ENCODE data around the gene ZNF20. TPM values are rescaled to one million over a fixed set of nuclear protein-coding genes. Genes with fewer than 3 reads are reported as not detected.

The ZNF20 gene
- total and polyA plus RNA-seq, 2 donors (not counting 1 experiment from before 2014, with no cell fraction given), result 1.6 to 10.6 TPM

DNA sequence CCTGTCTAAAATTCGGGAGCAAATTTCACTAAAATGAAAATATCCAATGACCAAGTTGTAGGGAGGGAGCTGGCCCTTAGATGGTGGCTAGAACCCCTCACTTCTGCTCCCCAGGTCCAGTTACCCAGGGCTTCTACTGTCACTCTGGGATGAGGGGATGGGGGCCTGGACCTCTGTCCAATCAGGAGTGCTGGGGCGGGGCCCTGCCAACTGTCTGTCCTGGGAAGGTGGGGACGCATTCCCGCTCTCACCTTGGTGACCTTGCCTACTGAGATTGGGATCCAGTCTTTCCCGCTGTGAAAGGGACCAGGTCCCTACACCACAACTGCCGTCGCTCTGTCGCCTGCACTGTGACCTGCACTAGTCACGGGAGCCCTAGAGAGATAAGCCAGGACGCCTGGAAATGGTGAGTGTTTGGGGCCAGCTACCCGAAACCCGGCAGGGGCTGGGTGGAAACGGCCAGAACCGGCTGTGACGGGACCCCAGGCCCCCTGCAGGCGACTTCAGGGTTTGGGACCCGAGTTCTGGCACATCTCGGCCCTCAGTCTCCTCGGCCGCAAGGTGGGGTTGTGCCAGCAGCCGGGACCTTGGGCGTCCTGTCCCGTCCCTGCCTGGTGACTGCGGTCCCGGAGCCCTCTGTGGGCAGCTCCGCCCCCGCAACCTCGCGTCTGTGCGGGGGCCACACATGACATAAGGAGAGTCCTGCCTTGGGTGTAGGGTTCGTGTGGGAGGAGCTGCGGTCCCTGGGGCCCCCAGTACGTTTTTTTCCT, 22.8 kb downstream of the ZNF20 start:
- TF ChIP-seq EZH2 (IDR thresholded peaks at IDR 0.05; ENCODE audit: borderline replicate concordance, insufficient read depth, low read depth, low read length, poor library complexity, severe bottlenecking), result no peak
- TF ChIP-seq, protein P1, sequence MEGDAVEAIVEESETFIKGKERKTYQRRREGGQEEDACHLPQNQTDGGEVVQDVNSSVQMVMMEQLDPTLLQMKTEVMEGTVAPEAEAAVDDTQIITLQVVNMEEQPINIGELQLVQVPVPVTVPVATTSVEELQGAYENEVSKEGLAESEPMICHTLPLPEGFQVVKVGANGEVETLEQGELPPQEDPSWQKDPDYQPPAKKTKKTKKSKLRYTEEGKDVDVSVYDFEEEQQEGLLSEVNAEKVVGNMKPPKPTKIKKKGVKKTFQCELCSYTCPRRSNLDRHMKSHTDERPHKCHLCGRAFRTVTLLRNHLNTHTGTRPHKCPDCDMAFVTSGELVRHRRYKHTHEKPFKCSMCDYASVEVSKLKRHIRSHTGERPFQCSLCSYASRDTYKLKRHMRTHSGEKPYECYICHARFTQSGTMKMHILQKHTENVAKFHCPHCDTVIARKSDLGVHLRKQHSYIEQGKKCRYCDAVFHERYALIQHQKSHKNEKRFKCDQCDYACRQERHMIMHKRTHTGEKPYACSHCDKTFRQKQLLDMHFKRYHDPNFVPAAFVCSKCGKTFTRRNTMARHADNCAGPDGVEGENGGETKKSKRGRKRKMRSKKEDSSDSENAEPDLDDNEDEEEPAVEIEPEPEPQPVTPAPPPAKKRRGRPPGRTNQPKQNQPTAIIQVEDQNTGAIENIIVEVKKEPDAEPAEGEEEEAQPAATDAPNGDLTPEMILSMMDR (IDR thresholded peaks at IDR 0.05), result no peak
- H3K4me3 Mint-ChIP-seq, result no peak overlapping the region
- Histone ChIP-seq H4K20me1 (ENCODE audit: control insufficient read depth, insufficient read depth, low read length, poor library complexity, severe bottlenecking) (no peaks in the 10 kb centered on the region), H3K4me1 (ENCODE audit: control insufficient read depth in 2 of 2, insufficient read depth in 2 of 2, low read length in 2 of 2) (no peaks in the 10 kb centered on the region), H3K4me2 (replicated peaks; ENCODE audit: low read depth, low read length, poor library complexity, severe bottlenecking) (no peak overlapping the region), H3K9me3 (ENCODE audit: control extremely low read depth in 1 of 3, control insufficient read depth in 2 of 3, insufficient read depth in 1 of 3, low read length in 2 of 3) (peaks cover 0 to 4% (median 0%) of the 10 kb centered on the region in 3 donors), H3K9ac (ENCODE audit: low read length) (no peak overlapping the region), H3K36me3 (replicated peaks in 1 of 2; ENCODE audit: control extremely low read depth in 1 of 2, control insufficient read depth in 1 of 2, extremely low read depth in 1 of 2, insufficient read depth in 2 of 2, low read length in 1 of 2) (no peaks in the 10 kb centered on the region), H3K4me3 (ENCODE audit: control extremely low read depth in 1 of 5, extremely low read depth in 1 of 5, insufficient read depth in 1 of 5, low read depth in 2 of 5, low read length in 4 of 5) (no peak overlapping the region), H2AFZ (ENCODE audit: insufficient read depth, low read depth, low read length, poor library complexity, severe bottlenecking) (no peak overlapping the region), H3K79me2 (ENCODE audit: control insufficient read depth, insufficient read depth, low read length) (no peaks in the 10 kb centered on the region), H3K27me3 (replicated peaks in 1 of 4; ENCODE audit: control extremely low read depth in 1 of 4, control insufficient read depth in 3 of 4, insufficient read depth in 4 of 4, low read length in 3 of 4) (no peaks in the 10 kb centered on the region), H3K27ac (ENCODE audit: low read length in 2 of 2) (no peak overlapping the region)
- POLR2A ChIA-PET, result no interaction called here
- DNase-seq (no peak), ATAC-seq (ENCODE audit: low read depth) (no peak)
- 96% methylated on average over 29 of the region's 33 CpGs for WGBS (ENCODE audit: insufficient coverage)
- H3K4me1 Mint-ChIP-seq, result no peaks in the 10 kb centered on the region
- H3K9me3 Mint-ChIP-seq (ENCODE audit: insufficient read depth), result peaks cover 3% of the 10 kb centered on the region
- H3K27me3 Mint-ChIP-seq, result no peaks in the 10 kb centered on the region
- CTCF ChIA-PET, result interaction anchor here (0.6 kb wide), 1 partner anchor 86 kb away, joined by 4 read pairs; no protein-coding TSS in a partner anchor
- H3K27ac Mint-ChIP-seq, result no peak overlapping the region
- intact Hi-C loops (cut with micrococcal nuclease), result no loop called here

DNA sequence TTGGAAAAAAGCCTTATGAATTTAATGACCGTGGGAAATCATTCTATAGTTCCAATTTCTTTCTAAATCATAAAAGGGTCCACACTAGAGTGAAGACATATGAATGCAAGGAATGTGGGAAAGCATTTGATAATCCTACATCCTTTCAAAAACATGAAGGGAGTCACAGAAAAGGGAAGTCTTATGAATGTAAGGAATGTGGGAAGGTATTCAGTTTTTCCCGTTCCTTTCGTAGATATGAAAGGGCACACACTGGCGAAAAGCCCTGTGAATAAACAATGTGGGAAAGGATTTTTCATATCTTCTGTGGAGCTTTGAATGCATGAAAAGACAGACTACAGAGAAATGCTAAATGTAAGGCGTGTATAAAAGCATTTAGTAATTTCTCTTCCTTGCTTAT, 27.0 kb downstream of the ZNF20 start:
- no peak for DNase-seq
- Histone ChIP-seq H3K9ac (ENCODE audit: low read length) (no peak overlapping the region), H3K9me3 (ENCODE audit: control extremely low read depth in 1 of 3, control insufficient read depth in 2 of 3, insufficient read depth in 1 of 3, low read length in 2 of 3) (peaks cover 0 to 4% (median 0%) of the 10 kb centered on the region in 3 donors), H3K27me3 (replicated peaks in 1 of 4; ENCODE audit: control extremely low read depth in 1 of 4, control insufficient read depth in 3 of 4, insufficient read depth in 4 of 4, low read length in 3 of 4) (no peaks in the 10 kb centered on the region), H3K36me3 (replicated peaks in 1 of 2; ENCODE audit: control extremely low read depth in 1 of 2, control insufficient read depth in 1 of 2, extremely low read depth in 1 of 2, insufficient read depth in 2 of 2, low read length in 1 of 2) (no peaks in the 10 kb centered on the region), H3K4me2 (replicated peaks; ENCODE audit: low read depth, low read length, poor library complexity, severe bottlenecking) (no peak overlapping the region), H3K4me3 (ENCODE audit: control extremely low read depth in 1 of 5, extremely low read depth in 1 of 5, insufficient read depth in 1 of 5, low read depth in 2 of 5, low read length in 4 of 5) (no peak overlapping the region), H3K4me1 (ENCODE audit: control insufficient read depth in 2 of 2, insufficient read depth in 2 of 2, low read length in 2 of 2) (no peaks in the 10 kb centered on the region), H3K79me2 (ENCODE audit: control insufficient read depth, insufficient read depth, low read length) (no peaks in the 10 kb centered on the region), H3K27ac (ENCODE audit: low read length in 2 of 2) (no peak overlapping the region), H2AFZ (ENCODE audit: insufficient read depth, low read depth, low read length, poor library complexity, severe bottlenecking) (no peak overlapping the region), H4K20me1 (ENCODE audit: control insufficient read depth, insufficient read depth, low read length, poor library complexity, severe bottlenecking) (no peaks in the 10 kb centered on the region)
- POLR2A ChIA-PET, result no interaction called here
- Mint-ChIP-seq H3K27me3 (no peaks in the 10 kb centered on the region), H3K4me3 (no peak overlapping the region), H3K4me1 (no peaks in the 10 kb centered on the region), H3K27ac (no peak overlapping the region), H3K9me3 (ENCODE audit: insufficient read depth) (peaks cover 3% of the 10 kb centered on the region)
- TF ChIP-seq, protein P1 (IDR thresholded peaks at IDR 0.05), result no peak
- no peak for TF ChIP-seq EZH2 (IDR thresholded peaks at IDR 0.05; ENCODE audit: borderline replicate concordance, insufficient read depth, low read depth, low read length, poor library complexity, severe bottlenecking)
- ATAC-seq (ENCODE audit: low read depth), result no peak
- WGBS (ENCODE audit: insufficient coverage), result no CpG with 5 or more reads among the region's 5 CpGs
- intact Hi-C loops (cut with micrococcal nuclease), result no loop called here
- CTCF ChIA-PET, result no interaction called here
